Measurements from ENCODE around the gene GRIK4.

GRCh38 chr11:120995184-120995583 lies 483.6 kb downstream of the GRIK4 start:
- TF ChIP-seq CTCF (IDR thresholded peaks at IDR 0.05; ENCODE audit: insufficient read depth, low read length) (no peak), POLR2AphosphoS5 (IDR thresholded peaks at IDR 0.05; ENCODE audit: low read depth) (no peak), REST (IDR thresholded peaks at IDR 0.05; ENCODE audit: insufficient replicate concordance, low read depth) (no peak), GABPA (IDR thresholded peaks at IDR 0.05; ENCODE audit: low read depth) (no peak), SPI1 (IDR thresholded peaks at IDR 0.05; ENCODE audit: borderline replicate concordance, low read depth) (no peak)
